Activated B cell treated with CpG ODN at 0.5 μM for 24 hours (primary cell): ENCODE results near the gene MCF2L. TPM values are rescaled to one million over a fixed set of nuclear protein-coding genes. Genes with fewer than 3 reads are reported as not detected.

Experiments used
- ATAC-seq: fragments of 200-7000 bp; cut with Tn5 transposase; one replicate; pipeline ENCODE4 v1.10.0; 2021; ENCODE audit warnings: low read depth, mild to moderate bottlenecking, moderate library complexity
- CTCF ChIA-PET: fragments of 350-600 bp; sonication (Branson Sonifier 250); formaldehyde crosslinking; loops from one replicate; lab custom pipeline; 2021; ENCODE audit warnings: antibody characterized with exemption; lab: Charles Lee
- POLR2A ChIA-PET: fragments of 350-600 bp; sonication (Branson Sonifier 250); formaldehyde crosslinking; loops from one replicate; lab custom pipeline; 2021; ENCODE audit warnings: antibody characterized with exemption; lab: Charles Lee
- DNase-seq: peaks from one replicate; pipeline ENCODE4 v3.0.0; 2022
- H3K27ac Mint-ChIP-seq: one replicate; pipeline ENCODE4 v1.8.0; 2020; ENCODE audit warnings: mixed read lengths
- H3K27me3 Mint-ChIP-seq: one replicate; pipeline ENCODE4 v1.8.0; 2021; ENCODE audit warnings: mixed read lengths
- H3K36me3 Mint-ChIP-seq: one replicate; pipeline ENCODE4 v1.8.0; 2021; ENCODE audit warnings: low read depth, mixed read lengths
- H3K4me1 Mint-ChIP-seq: one replicate; pipeline ENCODE4 v1.8.0; 2021; ENCODE audit warnings: mixed read lengths
- H3K4me3 Mint-ChIP-seq: one replicate; pipeline ENCODE4 v1.8.0; 2020; ENCODE audit warnings: mild to moderate bottlenecking, mixed read lengths
- H3K9me3 Mint-ChIP-seq: one replicate; pipeline ENCODE4 v1.8.0; 2020; ENCODE audit warnings: mixed read lengths
- intact Hi-C: fragments of 100-400 bp; cut with micrococcal nuclease; formaldehyde crosslinking; loops from one replicate; pipeline ENCODE4 v1.15.1; 2024
- total RNA-seq: library from RNA; stranded (reverse); gene quantifications from 2 replicates; pipeline ENCODE4 v1.2.3, GENCODE V29; 2022
- TF ChIP-seq, protein P1 (sequence below): fragments of 200-600 bp; IDR thresholded peaks from one replicate; pipeline ENCODE4 v1.8.0; 2022; ENCODE audit warnings: antibody characterized with exemption, mild to moderate bottlenecking

MCF2L gene
- total RNA-seq, 1 donor from 2014 or later = 3.4 TPM

DNA sequence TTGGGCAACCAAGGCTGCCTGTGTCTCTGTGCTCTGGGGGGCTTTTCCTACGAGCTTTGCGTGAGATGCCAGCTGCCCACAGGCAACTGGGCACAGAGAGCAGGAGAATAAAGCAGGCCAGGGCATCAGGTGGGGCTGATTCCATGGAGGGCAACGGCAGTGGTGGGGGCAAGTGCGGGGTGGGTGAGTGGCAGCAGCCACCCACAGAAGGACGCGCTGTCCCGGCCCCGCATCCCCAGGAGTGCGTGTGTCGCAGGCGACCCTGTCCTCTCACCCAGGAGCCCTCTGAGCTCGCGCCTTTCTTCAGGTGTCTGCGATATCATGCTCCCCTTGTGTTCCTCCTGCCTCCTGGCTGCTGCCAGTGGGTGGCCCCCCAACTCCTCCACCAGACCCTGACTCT, 67.4 kb downstream of the MCF2L start:
- H3K27ac Mint-ChIP-seq = no peak overlapping the region
- no peak overlapping the region for H3K4me3 Mint-ChIP-seq
- no peaks in the 10 kb centered on the region for H3K36me3 Mint-ChIP-seq
- POLR2A ChIA-PET = no interaction called here
- ATAC-seq (no peak), DNase-seq (no peak)
- CTCF ChIA-PET = no interaction called here
- TF ChIP-seq, protein P1, sequence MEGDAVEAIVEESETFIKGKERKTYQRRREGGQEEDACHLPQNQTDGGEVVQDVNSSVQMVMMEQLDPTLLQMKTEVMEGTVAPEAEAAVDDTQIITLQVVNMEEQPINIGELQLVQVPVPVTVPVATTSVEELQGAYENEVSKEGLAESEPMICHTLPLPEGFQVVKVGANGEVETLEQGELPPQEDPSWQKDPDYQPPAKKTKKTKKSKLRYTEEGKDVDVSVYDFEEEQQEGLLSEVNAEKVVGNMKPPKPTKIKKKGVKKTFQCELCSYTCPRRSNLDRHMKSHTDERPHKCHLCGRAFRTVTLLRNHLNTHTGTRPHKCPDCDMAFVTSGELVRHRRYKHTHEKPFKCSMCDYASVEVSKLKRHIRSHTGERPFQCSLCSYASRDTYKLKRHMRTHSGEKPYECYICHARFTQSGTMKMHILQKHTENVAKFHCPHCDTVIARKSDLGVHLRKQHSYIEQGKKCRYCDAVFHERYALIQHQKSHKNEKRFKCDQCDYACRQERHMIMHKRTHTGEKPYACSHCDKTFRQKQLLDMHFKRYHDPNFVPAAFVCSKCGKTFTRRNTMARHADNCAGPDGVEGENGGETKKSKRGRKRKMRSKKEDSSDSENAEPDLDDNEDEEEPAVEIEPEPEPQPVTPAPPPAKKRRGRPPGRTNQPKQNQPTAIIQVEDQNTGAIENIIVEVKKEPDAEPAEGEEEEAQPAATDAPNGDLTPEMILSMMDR = no peak
- no peaks in the 10 kb centered on the region for H3K27me3 Mint-ChIP-seq
- H3K9me3 Mint-ChIP-seq = no peaks in the 10 kb centered on the region
- intact Hi-C loops = no loop called here
- H3K4me1 Mint-ChIP-seq = no peaks in the 10 kb centered on the region

DNA sequence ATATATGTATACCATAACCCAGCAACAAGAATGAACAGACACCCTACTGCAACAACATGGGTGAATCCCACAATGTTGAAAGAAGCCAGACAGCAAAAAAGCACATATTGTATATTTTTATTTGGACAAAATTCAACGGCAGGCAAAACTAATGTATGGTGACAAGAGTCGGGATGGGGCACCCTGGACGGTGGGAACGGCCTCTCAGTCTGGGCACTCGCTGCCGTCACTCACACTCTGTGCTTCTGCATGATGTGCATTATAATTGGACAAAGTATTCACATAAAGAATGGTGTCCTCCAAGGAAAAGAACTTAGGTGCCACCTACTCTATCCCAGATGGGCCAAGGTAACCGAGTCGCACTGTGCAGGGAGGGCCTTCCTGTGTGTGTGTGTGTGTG, 71.0 kb downstream of the MCF2L start:
- intact Hi-C loops = no loop called here
- DNase-seq = no peak

DNA sequence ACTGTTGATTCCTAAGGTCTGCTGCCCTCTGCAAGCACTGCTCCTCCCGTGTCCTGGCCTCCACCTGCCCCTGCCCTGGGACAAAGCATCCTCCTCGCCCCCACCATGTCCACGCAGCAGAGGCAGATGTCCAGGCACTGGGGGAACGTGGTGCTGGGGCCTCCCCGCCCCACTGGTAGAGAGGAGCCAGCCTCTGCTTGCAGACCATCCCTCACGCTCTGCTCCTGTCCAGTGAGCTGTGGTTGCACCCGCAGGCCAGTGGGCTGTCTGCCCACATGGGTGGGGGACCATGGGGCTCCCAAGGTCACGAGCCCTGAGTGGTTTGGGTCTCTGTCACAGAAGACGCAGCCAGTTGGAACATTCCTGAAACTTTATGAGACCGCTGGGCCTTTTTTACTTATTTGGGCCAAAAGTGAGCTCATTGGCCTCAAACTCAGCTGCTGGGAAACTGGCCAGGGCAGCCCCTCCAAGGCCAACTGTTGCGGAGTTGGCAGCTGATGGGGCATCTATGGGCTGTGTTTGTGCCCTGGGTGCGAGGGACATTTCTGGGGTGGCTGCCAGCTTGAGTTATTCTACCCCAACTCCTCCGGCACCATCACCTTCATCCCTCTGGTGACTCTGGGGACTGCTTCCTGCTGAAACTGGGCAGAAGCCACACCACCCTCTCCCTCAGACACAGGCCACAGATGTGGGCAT, 71.7 kb downstream of the MCF2L start:
- DNase-seq (no peak), ATAC-seq (no peak)
- Mint-ChIP-seq H3K27me3 (no peaks in the 10 kb centered on the region), H3K27ac (no peak overlapping the region), H3K9me3 (no peaks in the 10 kb centered on the region), H3K4me3 (no peak overlapping the region), H3K4me1 (no peaks in the 10 kb centered on the region), H3K36me3 (peaks cover 4% of the 10 kb centered on the region)
- TF ChIP-seq, protein P1 = no peak
- CTCF ChIA-PET = no interaction called here
- POLR2A ChIA-PET = no interaction called here
- intact Hi-C loops = no loop called here

More for the DNA sequence above, 71.0 kb downstream of the MCF2L start:
- no peak for ATAC-seq
- Mint-ChIP-seq H3K4me3 (no peak overlapping the region), H3K27ac (no peak overlapping the region), H3K4me1 (no peaks in the 10 kb centered on the region), H3K36me3 (no peaks in the 10 kb centered on the region), H3K27me3 (no peaks in the 10 kb centered on the region), H3K9me3 (no peaks in the 10 kb centered on the region)
- CTCF ChIA-PET = no interaction called here
- TF ChIP-seq, protein P1 = no peak
- POLR2A ChIA-PET = no interaction called here

DNA sequence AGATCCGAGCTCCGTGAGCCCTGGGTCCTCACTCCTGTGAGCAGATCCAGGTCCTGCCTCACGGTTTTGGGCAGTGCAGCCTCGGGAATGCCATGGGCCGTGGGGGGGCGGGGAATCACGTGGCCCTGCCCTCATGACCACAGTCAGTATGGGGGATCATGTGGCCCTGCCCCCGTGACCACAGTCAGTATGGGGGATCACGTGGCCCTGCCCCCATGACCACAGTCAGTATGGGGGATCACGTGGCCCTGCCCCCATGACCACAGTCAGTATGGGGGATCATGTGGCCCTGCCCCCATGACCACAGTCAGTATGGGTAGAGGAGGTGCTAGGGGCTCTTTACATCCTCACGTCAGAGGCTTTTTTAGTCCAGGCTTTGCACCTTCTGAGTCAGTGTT, 72.3 kb downstream of the MCF2L start:
- Mint-ChIP-seq H3K36me3 (peaks cover 6% of the 10 kb centered on the region), H3K4me3 (no peak overlapping the region), H3K4me1 (no peaks in the 10 kb centered on the region), H3K27me3 (no peaks in the 10 kb centered on the region), H3K9me3 (no peaks in the 10 kb centered on the region), H3K27ac (no peak overlapping the region)
- ATAC-seq (no peak), DNase-seq (no peak)
- ChIA-PET CTCF (no interaction called here), POLR2A (no interaction called here)
- TF ChIP-seq, protein P1 = no peak
- intact Hi-C loops = no loop called here

DNA sequence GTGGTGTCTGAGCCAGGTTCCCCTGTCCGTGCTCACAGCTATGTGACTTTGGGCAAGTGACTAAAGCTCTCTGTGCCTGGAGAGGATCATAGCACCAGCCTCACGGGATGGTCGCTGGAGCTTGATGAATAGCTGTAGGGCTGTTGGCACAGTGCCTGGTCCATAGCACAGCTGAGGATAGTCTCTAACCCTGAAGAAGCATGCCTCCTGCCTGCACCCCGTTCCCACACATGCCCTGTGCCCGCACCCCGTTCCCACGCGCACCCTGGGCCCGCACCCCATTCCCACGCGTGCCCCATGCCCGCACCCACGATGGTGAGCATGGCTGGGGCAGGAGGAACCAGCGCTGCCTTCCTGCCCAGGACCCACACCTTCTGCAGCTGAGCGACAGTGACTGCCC, 72.9 kb downstream of the MCF2L start:
- ChIA-PET CTCF (no interaction called here), POLR2A (no interaction called here)
- no peak for ATAC-seq

More for the DNA sequence above, 72.9 kb downstream of the MCF2L start:
- Mint-ChIP-seq H3K4me1 (no peaks in the 10 kb centered on the region), H3K27me3 (no peaks in the 10 kb centered on the region), H3K9me3 (no peaks in the 10 kb centered on the region), H3K36me3 (peaks cover 7% of the 10 kb centered on the region), H3K4me3 (no peak overlapping the region), H3K27ac (no peak overlapping the region)
- intact Hi-C loops = no loop called here
- TF ChIP-seq, protein P1 = no peak
- no peak for DNase-seq
